ENCODE results near the gene CDKAL1. TPM values are rescaled to one million over a fixed set of nuclear protein-coding genes. Genes with fewer than 3 reads are reported as not detected.

The CDKAL1 gene
- total RNA-seq, 4 donors from 2014 or later, result 10.1 to 22.0 (median 12.5) TPM

DNA sequence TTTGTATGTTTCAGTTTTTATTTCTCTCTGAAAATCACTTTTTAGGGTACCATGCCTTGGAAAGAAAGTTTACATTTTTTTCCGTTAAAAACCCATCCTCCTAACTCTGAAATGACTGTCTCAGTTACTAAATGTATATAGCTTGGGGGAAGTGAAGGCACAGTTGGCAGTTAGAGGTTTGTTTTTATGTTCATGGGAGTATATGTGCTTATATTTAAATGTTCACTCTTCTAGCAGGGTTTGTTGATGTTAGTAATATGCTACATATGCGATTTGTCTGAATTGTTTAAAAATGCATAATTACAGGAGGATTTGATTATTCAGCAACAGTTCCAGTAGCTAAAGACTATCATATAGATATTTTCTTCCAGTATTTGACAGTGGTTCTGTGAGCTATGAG, 31.1 kb downstream of the CDKAL1 start:
- H3K27me3 ChIP-seq, result no peaks in the 10 kb centered on the region

DNA sequence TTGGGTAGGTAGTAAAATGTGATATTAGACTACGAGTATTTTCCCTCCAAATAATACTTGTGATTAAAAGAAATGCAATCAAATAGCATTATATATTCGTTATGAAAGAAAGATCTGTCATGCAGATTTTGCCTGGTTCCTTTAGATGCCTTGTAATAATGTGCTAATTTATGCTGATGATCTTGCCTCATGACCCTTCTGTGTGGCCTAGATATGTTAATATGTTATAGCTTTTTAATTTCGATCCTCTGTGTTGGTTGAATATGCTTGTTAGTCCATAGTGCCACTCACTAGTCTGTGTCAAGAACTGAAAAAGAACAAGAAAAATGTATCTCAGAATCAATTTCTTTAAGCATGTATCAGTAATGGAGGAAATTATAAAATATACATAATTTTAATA, 31.9 kb downstream of the CDKAL1 start:
- WGBS, result 80% methylated on average over 3 of the region's 3 CpGs
- no peaks in the 10 kb centered on the region for H3K36me3 ChIP-seq
- no peaks in the 10 kb centered on the region for H3K9me3 ChIP-seq
- H3K4me3 ChIP-seq, result no peak overlapping the region
- TF ChIP-seq POLR2A (IDR thresholded peaks at IDR 0.05), result no peak
- no peak for TF ChIP-seq POLR2AphosphoS5 (IDR thresholded peaks at IDR 0.05)
- TF ChIP-seq, protein P1, sequence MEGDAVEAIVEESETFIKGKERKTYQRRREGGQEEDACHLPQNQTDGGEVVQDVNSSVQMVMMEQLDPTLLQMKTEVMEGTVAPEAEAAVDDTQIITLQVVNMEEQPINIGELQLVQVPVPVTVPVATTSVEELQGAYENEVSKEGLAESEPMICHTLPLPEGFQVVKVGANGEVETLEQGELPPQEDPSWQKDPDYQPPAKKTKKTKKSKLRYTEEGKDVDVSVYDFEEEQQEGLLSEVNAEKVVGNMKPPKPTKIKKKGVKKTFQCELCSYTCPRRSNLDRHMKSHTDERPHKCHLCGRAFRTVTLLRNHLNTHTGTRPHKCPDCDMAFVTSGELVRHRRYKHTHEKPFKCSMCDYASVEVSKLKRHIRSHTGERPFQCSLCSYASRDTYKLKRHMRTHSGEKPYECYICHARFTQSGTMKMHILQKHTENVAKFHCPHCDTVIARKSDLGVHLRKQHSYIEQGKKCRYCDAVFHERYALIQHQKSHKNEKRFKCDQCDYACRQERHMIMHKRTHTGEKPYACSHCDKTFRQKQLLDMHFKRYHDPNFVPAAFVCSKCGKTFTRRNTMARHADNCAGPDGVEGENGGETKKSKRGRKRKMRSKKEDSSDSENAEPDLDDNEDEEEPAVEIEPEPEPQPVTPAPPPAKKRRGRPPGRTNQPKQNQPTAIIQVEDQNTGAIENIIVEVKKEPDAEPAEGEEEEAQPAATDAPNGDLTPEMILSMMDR (IDR thresholded peaks at IDR 0.05), result no peak
- no peak for TF ChIP-seq EP300 (IDR thresholded peaks at IDR 0.05)
- no peaks in the 10 kb centered on the region for H3K4me1 ChIP-seq
- no peak for DNase-seq (ENCODE audit: low spot score in 2 of 2)
- H3K27ac ChIP-seq, result no peak overlapping the region
- H3K27me3 ChIP-seq, result no peaks in the 10 kb centered on the region

More for the DNA sequence above, 31.1 kb downstream of the CDKAL1 start:
- no peaks in the 10 kb centered on the region for H3K9me3 ChIP-seq
- no peaks in the 10 kb centered on the region for H3K36me3 ChIP-seq
- H3K4me1 ChIP-seq, result no peaks in the 10 kb centered on the region
- 89% methylated on average over 2 of the region's 2 CpGs for WGBS
- TF ChIP-seq, protein P1 (IDR thresholded peaks at IDR 0.05), result no peak
- no peak for TF ChIP-seq POLR2AphosphoS5 (IDR thresholded peaks at IDR 0.05)
- TF ChIP-seq POLR2A (IDR thresholded peaks at IDR 0.05), result no peak
- no peak for TF ChIP-seq EP300 (IDR thresholded peaks at IDR 0.05)
- no peak for DNase-seq (ENCODE audit: low spot score in 2 of 2)
- H3K27ac ChIP-seq, result no peak overlapping the region
- H3K4me3 ChIP-seq, result no peak overlapping the region

DNA sequence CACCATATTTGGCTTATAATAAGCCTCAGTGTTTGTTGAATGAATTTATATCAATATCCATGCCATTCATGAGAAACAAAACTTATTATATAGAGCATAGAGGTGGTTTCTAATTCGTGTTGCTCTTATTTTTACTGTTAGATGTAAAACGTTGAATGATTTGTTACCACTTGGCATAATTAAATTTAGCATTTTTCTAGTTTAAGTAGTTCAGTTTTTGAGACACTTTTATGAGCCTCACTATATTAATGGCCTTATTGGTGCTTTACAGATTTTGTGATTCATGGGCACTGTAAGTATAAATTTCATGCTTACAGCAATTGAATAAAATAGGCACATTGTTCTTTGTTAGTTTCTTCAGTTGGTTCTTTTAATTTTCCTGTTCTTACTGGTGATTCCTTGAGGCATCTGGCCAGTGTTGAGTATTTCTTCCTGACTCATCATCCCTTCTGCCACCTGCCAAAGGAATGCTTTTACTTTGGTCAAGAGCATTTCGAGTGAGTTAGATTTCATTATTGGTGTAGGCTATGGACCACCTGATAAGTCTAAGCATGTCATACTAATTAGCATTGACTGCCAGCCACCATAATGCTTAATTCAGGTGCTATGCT, 34.8 kb downstream of the CDKAL1 start:
- peaks cover 13% of the 10 kb centered on the region for H3K4me1 ChIP-seq
- DNase-seq (ENCODE audit: low spot score in 2 of 2), result no peak
- H3K36me3 ChIP-seq, result no peaks in the 10 kb centered on the region
- H3K27me3 ChIP-seq, result no peaks in the 10 kb centered on the region
- no peak overlapping the region for H3K4me3 ChIP-seq
- 45% methylated on average over 3 of the region's 3 CpGs for WGBS
- TF ChIP-seq POLR2A (IDR thresholded peaks at IDR 0.05), result no peak
- no peak for TF ChIP-seq EP300 (IDR thresholded peaks at IDR 0.05)
- TF ChIP-seq POLR2AphosphoS5 (IDR thresholded peaks at IDR 0.05), result no peak
- TF ChIP-seq, protein P1 (IDR thresholded peaks at IDR 0.05), result no peak
- no peaks in the 10 kb centered on the region for H3K9me3 ChIP-seq
- no peak overlapping the region for H3K27ac ChIP-seq

DNA sequence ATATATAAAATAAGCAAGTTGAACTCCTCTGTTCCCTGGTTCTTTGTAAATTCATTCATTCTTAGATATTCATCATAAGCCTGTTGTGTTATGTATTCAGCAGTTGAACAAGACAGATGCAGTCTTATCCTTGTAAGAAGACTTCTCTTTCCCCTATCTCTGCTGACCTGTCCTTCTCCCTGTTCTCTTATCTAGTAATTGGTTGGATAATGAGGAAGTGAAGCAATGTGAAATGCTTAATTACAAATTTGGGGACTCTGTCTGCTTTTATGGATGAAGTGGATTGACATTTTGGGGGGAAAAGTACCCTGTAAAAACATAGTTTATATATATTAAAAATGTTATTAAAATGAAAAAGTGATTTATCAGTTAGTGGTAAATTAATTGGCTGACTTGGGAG, 37.0 kb downstream of the CDKAL1 start:
- no peak for TF ChIP-seq POLR2A (IDR thresholded peaks at IDR 0.05)
- no peak for TF ChIP-seq POLR2AphosphoS5 (IDR thresholded peaks at IDR 0.05)
- TF ChIP-seq, protein P1 (IDR thresholded peaks at IDR 0.05), result no peak
- no peak for TF ChIP-seq EP300 (IDR thresholded peaks at IDR 0.05)
- Histone ChIP-seq H3K27me3 (no peaks in the 10 kb centered on the region), H3K36me3 (no peaks in the 10 kb centered on the region), H3K4me3 (no peak overlapping the region), H3K4me1 (peaks cover 13% of the 10 kb centered on the region), H3K27ac (no peak overlapping the region), H3K9me3 (no peaks in the 10 kb centered on the region)
- no peak for DNase-seq (ENCODE audit: low spot score in 2 of 2)

DNA sequence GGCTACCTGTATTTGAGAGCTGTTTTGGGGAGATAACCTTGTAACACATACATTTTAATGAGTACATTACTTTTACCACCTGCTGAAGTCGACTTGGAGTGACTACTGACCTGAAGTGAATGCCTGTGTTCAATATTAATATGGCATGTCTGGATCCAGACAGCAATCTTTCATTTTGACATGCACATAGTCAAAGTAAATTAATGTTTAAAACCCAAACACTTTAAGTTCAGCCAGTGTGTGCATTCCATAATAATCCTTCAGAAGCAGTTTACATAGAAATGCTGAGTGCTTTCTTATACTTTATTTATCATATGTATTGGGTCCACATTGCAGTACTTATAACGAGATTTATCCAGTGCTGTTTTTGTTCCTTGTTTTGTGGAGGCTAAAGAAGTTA, 38.0 kb downstream of the CDKAL1 start:
- 65% methylated on average over 2 of the region's 2 CpGs for WGBS
- H3K4me3 ChIP-seq, result no peak overlapping the region
- peaks cover 8% of the 10 kb centered on the region for H3K36me3 ChIP-seq
- no peak overlapping the region for H3K27ac ChIP-seq
- no peak for DNase-seq (ENCODE audit: low spot score in 2 of 2)
- H3K4me1 ChIP-seq, result peaks cover 13% of the 10 kb centered on the region
- H3K9me3 ChIP-seq, result no peaks in the 10 kb centered on the region
- no peaks in the 10 kb centered on the region for H3K27me3 ChIP-seq
- no peak for TF ChIP-seq POLR2A (IDR thresholded peaks at IDR 0.05)
- no peak for TF ChIP-seq EP300 (IDR thresholded peaks at IDR 0.05)
- no peak for TF ChIP-seq POLR2AphosphoS5 (IDR thresholded peaks at IDR 0.05)
- TF ChIP-seq, protein P1 (IDR thresholded peaks at IDR 0.05), result no peak
